ENCODE measurements around the gene COL4A2. TPM values are rescaled to one million over a fixed set of nuclear protein-coding genes. Genes with fewer than 3 reads are reported as not detected.
A peak's percentile ranks its signal among the peaks of the same experiment; 100 is the strongest.

COL4A2 gene
- total RNA-seq, 1 donor from 2014 or later: 159 TPM

DNA sequence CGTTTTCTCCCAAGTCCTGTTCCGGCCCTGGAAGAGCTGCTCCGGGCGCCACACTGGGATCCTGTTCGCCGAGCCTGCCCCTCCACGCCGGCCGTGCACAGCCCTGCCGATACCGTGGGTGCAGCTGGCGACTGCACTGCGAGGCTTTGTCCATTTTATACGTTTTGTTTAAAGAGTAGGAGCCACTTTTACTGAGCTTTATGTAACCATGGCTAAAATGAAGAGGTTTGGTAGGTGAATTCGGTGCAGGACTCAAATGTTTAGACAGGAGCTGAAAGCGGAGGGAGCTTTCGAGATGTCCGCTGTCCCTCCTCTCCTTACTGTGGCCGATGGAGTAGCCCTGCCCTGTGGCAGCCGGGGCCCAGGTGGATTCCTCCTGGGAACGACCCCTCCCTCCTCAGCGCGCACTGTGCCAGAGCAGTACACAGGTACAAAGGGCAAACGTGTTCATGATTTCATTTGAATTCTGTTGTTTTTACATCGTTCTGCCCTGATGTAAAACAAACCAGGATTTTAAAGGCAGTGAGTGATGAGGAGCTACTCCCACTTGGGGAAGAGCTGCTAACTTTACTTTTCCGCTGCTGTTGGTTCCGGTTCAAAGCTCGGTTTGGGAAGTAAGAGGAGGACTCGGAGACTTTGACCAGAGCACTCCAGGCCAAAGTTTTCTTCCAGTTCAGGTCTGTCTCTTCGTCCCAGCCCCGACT, 1.7 kb downstream of the COL4A2 start:
- DNase-seq (ENCODE audit: low read depth, low spot score): no peak
- Mint-ChIP-seq H3K36me3 (ENCODE audit: low read depth) (no peaks in the 10 kb centered on the region), H3K4me1 (peaks cover 44% of the 10 kb centered on the region), H3K27me3 (ENCODE audit: low read depth) (peaks cover 4% of the 10 kb centered on the region), H3K9me3 (no peaks in the 10 kb centered on the region), H3K27ac (ENCODE audit: unreplicated experiment) (peak overlapping the region; percentile 96), H3K4me3 (peak overlapping the region; percentile 98)
- TF ChIP-seq, protein P1, sequence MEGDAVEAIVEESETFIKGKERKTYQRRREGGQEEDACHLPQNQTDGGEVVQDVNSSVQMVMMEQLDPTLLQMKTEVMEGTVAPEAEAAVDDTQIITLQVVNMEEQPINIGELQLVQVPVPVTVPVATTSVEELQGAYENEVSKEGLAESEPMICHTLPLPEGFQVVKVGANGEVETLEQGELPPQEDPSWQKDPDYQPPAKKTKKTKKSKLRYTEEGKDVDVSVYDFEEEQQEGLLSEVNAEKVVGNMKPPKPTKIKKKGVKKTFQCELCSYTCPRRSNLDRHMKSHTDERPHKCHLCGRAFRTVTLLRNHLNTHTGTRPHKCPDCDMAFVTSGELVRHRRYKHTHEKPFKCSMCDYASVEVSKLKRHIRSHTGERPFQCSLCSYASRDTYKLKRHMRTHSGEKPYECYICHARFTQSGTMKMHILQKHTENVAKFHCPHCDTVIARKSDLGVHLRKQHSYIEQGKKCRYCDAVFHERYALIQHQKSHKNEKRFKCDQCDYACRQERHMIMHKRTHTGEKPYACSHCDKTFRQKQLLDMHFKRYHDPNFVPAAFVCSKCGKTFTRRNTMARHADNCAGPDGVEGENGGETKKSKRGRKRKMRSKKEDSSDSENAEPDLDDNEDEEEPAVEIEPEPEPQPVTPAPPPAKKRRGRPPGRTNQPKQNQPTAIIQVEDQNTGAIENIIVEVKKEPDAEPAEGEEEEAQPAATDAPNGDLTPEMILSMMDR (conservative IDR thresholded peaks at IDR 0.05): no peak

DNA sequence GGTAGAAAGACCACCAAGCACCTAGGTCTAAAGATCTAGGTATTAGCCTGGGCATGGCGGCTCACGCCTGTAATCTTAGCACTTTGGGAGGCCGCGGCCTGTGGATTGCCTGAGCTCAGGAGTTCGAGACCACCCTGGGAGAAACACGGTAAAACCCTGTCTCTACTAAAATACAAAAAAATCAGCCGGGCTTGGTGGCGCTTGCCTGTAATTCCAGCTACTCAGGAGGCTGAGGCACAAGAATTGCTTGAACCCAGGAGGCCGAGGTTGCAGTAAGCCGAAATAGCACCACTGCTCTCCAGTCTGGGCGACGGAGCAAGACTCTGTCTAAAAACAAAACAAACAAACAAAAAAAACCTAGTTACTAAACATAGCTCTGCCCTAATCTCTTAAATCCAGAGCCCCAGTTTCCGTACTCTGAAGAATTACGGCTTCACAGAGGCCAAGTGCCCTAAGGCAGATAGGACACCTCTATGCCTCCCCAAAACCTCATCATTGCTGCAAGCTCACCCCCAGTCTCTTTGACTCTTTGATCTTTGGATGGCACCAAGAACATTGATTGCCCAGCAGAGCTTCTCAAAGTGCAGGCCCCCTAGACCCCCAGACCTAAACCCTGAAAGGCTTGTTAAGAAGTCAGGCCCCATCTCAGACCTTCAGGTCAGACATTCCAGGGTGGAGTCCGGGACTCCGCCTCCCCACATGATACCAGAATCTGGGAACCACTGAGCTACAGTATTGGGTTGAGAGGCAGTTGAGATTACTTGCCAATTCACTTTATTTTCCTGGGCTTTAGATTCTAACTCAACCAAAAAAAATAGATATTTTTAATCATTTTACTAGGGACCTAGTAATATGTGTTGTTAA, 2.8 kb downstream of the COL4A2 start:
- H3K9me3 Mint-ChIP-seq: no peaks in the 10 kb centered on the region
- DNase-seq (ENCODE audit: low read depth, low spot score): no peak
- no peaks in the 10 kb centered on the region for H3K36me3 Mint-ChIP-seq (ENCODE audit: low read depth)
- H3K4me3 Mint-ChIP-seq: peak overlapping the region; percentile 98
- H3K27ac Mint-ChIP-seq (ENCODE audit: unreplicated experiment): no peak overlapping the region
- peaks cover 4% of the 10 kb centered on the region for H3K27me3 Mint-ChIP-seq (ENCODE audit: low read depth)
- TF ChIP-seq, protein P1 (conservative IDR thresholded peaks at IDR 0.05): no peak
- peaks cover 46% of the 10 kb centered on the region for H3K4me1 Mint-ChIP-seq

DNA sequence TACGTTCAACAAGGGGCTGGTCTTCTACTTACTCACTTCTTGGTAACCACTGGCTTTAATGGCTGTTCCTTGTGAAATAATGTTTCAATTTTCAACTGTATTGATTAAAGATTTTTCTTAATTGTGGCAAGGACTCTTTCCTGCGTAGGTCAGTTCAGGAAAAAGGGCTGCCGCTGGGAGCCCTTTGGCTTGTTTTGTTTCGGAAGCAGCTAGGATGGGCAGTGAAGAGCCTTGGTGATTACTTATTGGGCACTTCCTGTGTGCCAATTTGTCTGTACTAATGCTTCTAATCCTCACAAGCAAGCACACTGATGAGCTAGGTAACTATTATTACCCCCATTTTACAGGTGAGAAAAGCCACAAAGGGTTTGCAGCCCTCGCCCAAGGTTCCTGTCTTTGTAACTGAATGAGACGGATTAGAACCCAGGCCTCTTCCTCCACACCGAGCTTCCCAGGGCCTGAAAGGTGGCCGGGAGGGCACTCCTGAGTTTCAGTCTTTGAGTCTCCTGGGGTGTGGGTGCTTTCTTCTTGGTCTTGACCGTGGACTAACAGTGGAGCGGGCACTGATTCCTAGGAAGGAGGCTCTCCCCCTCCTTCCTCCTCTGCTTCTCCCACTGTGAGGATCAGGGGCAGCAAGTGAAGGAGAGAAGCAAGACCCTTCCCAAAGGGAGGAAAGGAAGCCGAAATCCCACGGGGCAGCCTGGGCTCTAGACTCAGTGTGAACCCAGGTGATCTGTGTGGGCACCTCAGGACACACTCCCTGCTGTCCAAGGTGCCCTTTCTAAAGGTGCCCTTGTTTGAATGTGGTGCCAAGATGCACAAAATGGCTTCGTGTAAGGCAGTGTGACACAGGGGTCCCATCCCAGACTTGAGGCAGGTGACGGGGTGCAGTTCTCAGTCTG, 3.7 kb downstream of the COL4A2 start:
- H3K27me3 Mint-ChIP-seq (ENCODE audit: low read depth): peaks cover 4% of the 10 kb centered on the region
- H3K27ac Mint-ChIP-seq (ENCODE audit: unreplicated experiment): no peak overlapping the region
- H3K9me3 Mint-ChIP-seq: no peaks in the 10 kb centered on the region
- no peak for DNase-seq (ENCODE audit: low read depth, low spot score)
- peaks cover 2% of the 10 kb centered on the region for H3K36me3 Mint-ChIP-seq (ENCODE audit: low read depth)
- TF ChIP-seq, protein P1 (conservative IDR thresholded peaks at IDR 0.05): no peak
- H3K4me1 Mint-ChIP-seq: peaks cover 42% of the 10 kb centered on the region
- peak overlapping the region; percentile 98 for H3K4me3 Mint-ChIP-seq

DNA sequence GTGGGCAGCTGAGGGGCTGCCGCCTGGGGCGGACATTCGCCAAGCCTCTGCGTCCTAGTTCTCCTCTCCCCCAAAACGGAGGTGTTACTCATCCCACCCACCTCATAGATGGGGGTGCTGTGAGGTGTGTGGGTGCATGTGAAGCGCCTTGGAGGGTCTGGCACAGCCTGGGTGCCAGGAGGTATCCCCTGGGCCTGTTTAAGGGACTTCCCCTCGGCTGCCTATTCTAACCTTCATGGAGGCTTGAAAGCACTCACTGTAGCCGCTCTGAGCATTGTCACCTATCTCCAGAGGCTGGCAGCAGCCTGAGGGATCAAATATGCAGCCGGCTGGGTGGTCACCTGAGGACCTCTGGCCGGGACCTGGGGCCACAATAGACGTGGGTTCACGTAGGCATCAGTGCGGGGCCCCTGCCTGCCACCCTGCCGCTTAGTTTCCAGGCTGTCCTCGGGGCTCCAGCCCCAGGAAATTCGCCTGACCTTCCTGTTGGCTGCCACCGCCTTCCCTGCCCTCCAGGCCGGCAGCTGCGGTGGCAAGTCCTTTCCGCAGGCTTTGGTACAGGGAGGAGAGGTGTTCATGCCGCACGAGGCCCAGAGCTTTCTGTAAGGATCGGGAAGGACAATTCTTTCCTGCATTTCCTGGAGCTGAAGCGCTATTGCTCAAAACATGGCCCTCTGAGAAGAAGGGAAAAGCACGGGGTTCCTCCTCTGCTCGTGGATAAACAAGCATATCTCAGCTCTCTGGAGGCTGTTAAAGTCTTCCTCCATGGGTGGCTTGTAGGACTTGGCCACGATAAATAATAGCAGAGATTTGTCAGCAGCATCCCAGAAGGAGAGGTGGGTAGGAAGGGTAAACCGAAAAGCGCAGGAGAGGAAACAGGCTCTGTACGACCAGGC, 4.6 kb downstream of the COL4A2 start:
- peaks cover 4% of the 10 kb centered on the region for H3K27me3 Mint-ChIP-seq (ENCODE audit: low read depth)

More for the DNA sequence above, 4.6 kb downstream of the COL4A2 start:
- H3K4me3 Mint-ChIP-seq: peak overlapping the region; percentile 52
- peaks cover 2% of the 10 kb centered on the region for H3K36me3 Mint-ChIP-seq (ENCODE audit: low read depth)
- TF ChIP-seq, protein P1 (conservative IDR thresholded peaks at IDR 0.05): no peak
- H3K4me1 Mint-ChIP-seq: peaks cover 38% of the 10 kb centered on the region
- H3K9me3 Mint-ChIP-seq: no peaks in the 10 kb centered on the region
- DNase-seq (ENCODE audit: low read depth, low spot score): no peak
- H3K27ac Mint-ChIP-seq (ENCODE audit: unreplicated experiment): no peak overlapping the region

Data from neural crest cell (in vitro differentiated cells).